ENCODE data around the gene FGA.

- TF ChIP-seq CTCF (conservative IDR thresholded peaks at IDR 0.05; ENCODE audit: low read depth, low read length): no peak
- no peak for TF ChIP-seq EZH2 (IDR thresholded peaks at IDR 0.05; ENCODE audit: low read length, unreplicated experiment)
- TF ChIP-seq EZH2phosphoT487 (IDR thresholded peaks at IDR 0.05; ENCODE audit: borderline replicate concordance, low read length): no peak
Observed at GRCh38 chr4:154609532-154609931, 19.0 kb upstream of the FGA start.

Measured in PC-3 (cell line).